PC-9 (cell line): ENCODE measurements around the gene PHACTR3. TPM values are rescaled to one million over a fixed set of nuclear protein-coding genes. Genes with fewer than 3 reads are reported as not detected.

ENCODE experiments used
- BruUV-seq: library from RNA; stranded (reverse); fragments of 400-500 nt; replicated peaks from 2 replicates; lab custom pipeline; 2021; lab: Mats Ljungman, UMichigan
- CTCF ChIA-PET: fragments of 300-600 bp; sonication (Branson Sonifier 250); formaldehyde crosslinking; loops from one replicate; lab custom pipeline; 2022; ENCODE audit warnings: antibody characterized with exemption; lab: Charles Lee
- POLR2A ChIA-PET: fragments of 300-600 bp; sonication (Branson Sonifier 250); formaldehyde crosslinking; loops from one replicate; lab custom pipeline; 2022; ENCODE audit warnings: antibody characterized with exemption; ENCODE audit not compliant: unreplicated experiment; lab: Charles Lee
- DNase-seq, 2 experiments: peaks; one replicate each; pipeline versions ENCODE4 v3.0.0 to v3.0.0-alpha.2; 2015 to 2022; ENCODE audit warnings: mixed read lengths in 1 of 2
- H2AFZ ChIP-seq: fragments of 200-600 bp; sonication (generic); 2 replicates; pipeline ENCODE4 v1.8.1; 2017; ENCODE audit warnings: antibody characterized with exemption
- H3F3A ChIP-seq: fragments of 200-600 bp; sonication (generic); 2 replicates; pipeline ENCODE4 v1.8.1; 2017; ENCODE audit warnings: antibody characterized with exemption, mild to moderate bottlenecking, low read depth; ENCODE audit not compliant: insufficient read depth
- H3K27ac ChIP-seq: fragments of 200-600 bp; sonication (generic); 2 replicates; pipeline ENCODE4 v1.6.1; 2016; ENCODE audit warnings: mixed run types
- H3K27me3 ChIP-seq: fragments of 200-600 bp; sonication (generic); 2 replicates; pipeline ENCODE4 v1.6.1; 2016; ENCODE audit warnings: low read depth, mixed run types; ENCODE audit not compliant: insufficient read depth
- H3K36me3 ChIP-seq: fragments of 200-600 bp; sonication (generic); 2 replicates; pipeline ENCODE4 v1.6.1; 2016; ENCODE audit warnings: low read depth, mixed run types
- H3K4me1 ChIP-seq: fragments of 200-600 bp; sonication (generic); replicated peaks from 2 replicates; pipeline ENCODE4 v1.6.1; 2016; ENCODE audit warnings: mixed run types; ENCODE audit not compliant: insufficient read depth
- H3K4me2 ChIP-seq: fragments of 200-600 bp; sonication (generic); 2 replicates; pipeline ENCODE4 v1.6.1; 2017; ENCODE audit warnings: mixed run types
- H3K4me3 ChIP-seq: fragments of 200-600 bp; sonication (generic); 2 replicates; pipeline ENCODE4 v1.6.1; 2016; ENCODE audit warnings: mixed run types
- H3K79me2 ChIP-seq: fragments of 200-600 bp; sonication (generic); 2 replicates; pipeline ENCODE4 v1.6.1; 2017; ENCODE audit warnings: low read depth, mixed run types
- H3K9me2 ChIP-seq: fragments of 200-600 bp; sonication (generic); 2 replicates; pipeline ENCODE4 v1.8.1; 2017; ENCODE audit warnings: mild to moderate bottlenecking; ENCODE audit not compliant: insufficient read depth
- H3K9me3 ChIP-seq: fragments of 200-600 bp; sonication (generic); 2 replicates; pipeline ENCODE4 v1.8.1; 2016; ENCODE audit warnings: low read depth; ENCODE audit not compliant: insufficient read depth
- H4K20me1 ChIP-seq: fragments of 200-600 bp; sonication (generic); 2 replicates; pipeline ENCODE4 v1.8.1; 2017; ENCODE audit not compliant: insufficient read depth
- CTCF ChIP-seq: fragments of 200-600 bp; sonication (generic); conservative IDR thresholded peaks from 2 replicates; pipeline ENCODE4 v1.6.1; 2017; ENCODE audit warnings: mixed run types, antibody characterized with exemption, mild to moderate bottlenecking, moderate library complexity
- EZH2 ChIP-seq: fragments of 200-600 bp; sonication (generic); IDR thresholded peaks from 2 replicates; pipeline ENCODE4 v1.8.0; 2017; ENCODE audit warnings: antibody characterized with exemption, low read depth
- intact Hi-C: fragments of 100-400 bp; cut with micrococcal nuclease; formaldehyde crosslinking; loops from one replicate; pipeline ENCODE4 v1.10.0; 2022; ENCODE audit not compliant: unreplicated experiment
- total RNA-seq: library from RNA; stranded (reverse); gene quantifications from 2 replicates; pipeline ENCODE4 v1.2.3, GENCODE V29; 2021

The PHACTR3 gene
- total RNA-seq, 1 experiment from 2014 or later: 0.41 TPM

GRCh38 chr20:59819496-59820203, 215.3 kb downstream of the PHACTR3 start:
- H3K4me3 ChIP-seq: no peak overlapping the region
- H3K9me3 ChIP-seq: no peaks in the 10 kb centered on the region
- no peaks in the 10 kb centered on the region for H3K9me2 ChIP-seq
- no peaks in the 10 kb centered on the region for H3F3A ChIP-seq
- ChIA-PET POLR2A (no interaction called here), CTCF (no interaction called here)
- intact Hi-C loops: no loop called here
- no peak overlapping the region for H2AFZ ChIP-seq
- no peaks in the 10 kb centered on the region for H4K20me1 ChIP-seq
- H3K79me2 ChIP-seq: no peaks in the 10 kb centered on the region
- no peaks in the 10 kb centered on the region for H3K4me1 ChIP-seq
- TF ChIP-seq CTCF (no peak), EZH2 (no peak)
- no peak for DNase-seq
- BruUV-seq: no TSS peak
- H3K27me3 ChIP-seq: peaks cover 24% of the 10 kb centered on the region; the same call in 1 of the 2 replicates
- H3K27ac ChIP-seq: no peak overlapping the region
- no peaks in the 10 kb centered on the region for H3K36me3 ChIP-seq
- no peak overlapping the region for H3K4me2 ChIP-seq

GRCh38 chr20:59820204-59821041, 216.1 kb downstream of the PHACTR3 start:
- TF ChIP-seq EZH2: no peak
- TF ChIP-seq CTCF: no peak
- no TSS peak for BruUV-seq
- Histone ChIP-seq H3K27me3 (0 out of 2 replicates have a peak, but pooled peaks cover 16% of the 10 kb centered on the region), H3K4me2 (no peak overlapping the region), H4K20me1 (no peaks in the 10 kb centered on the region), H3K4me3 (no peak overlapping the region), H3K79me2 (no peaks in the 10 kb centered on the region), H3K9me2 (no peaks in the 10 kb centered on the region), H3F3A (no peaks in the 10 kb centered on the region), H3K36me3 (no peaks in the 10 kb centered on the region), H3K9me3 (no peaks in the 10 kb centered on the region), H3K4me1 (peaks cover under 1% of the 10 kb centered on the region; the same call in 1 of the 2 replicates), H2AFZ (no peak overlapping the region), H3K27ac (no peak overlapping the region)
- peak in 1 of 2 experiments; percentile 69 for DNase-seq
- intact Hi-C loops: no loop called here
- ChIA-PET CTCF (no interaction called here), POLR2A (no interaction called here)

GRCh38 chr20:59821201-59821600, 216.9 kb downstream of the PHACTR3 start:
- H3F3A ChIP-seq: peaks cover 3% of the 10 kb centered on the region; the same call in 1 of the 2 replicates
- H3K9me3 ChIP-seq: no peaks in the 10 kb centered on the region
- ChIA-PET CTCF (no interaction called here), POLR2A (no interaction called here)
- BruUV-seq: no TSS peak
- H3K79me2 ChIP-seq: no peaks in the 10 kb centered on the region
- no peak for DNase-seq
- 0 out of 2 replicates have a peak, but pooled peaks cover 14% of the 10 kb centered on the region for H3K27me3 ChIP-seq
- no peaks in the 10 kb centered on the region for H3K36me3 ChIP-seq
- no peak overlapping the region for H3K4me2 ChIP-seq
- H3K4me3 ChIP-seq: no peak overlapping the region
- intact Hi-C loops: no loop called here
- no peaks in the 10 kb centered on the region for H4K20me1 ChIP-seq
- no peak overlapping the region for H2AFZ ChIP-seq
- TF ChIP-seq EZH2 (no peak), CTCF (no peak)
- no peaks in the 10 kb centered on the region for H3K9me2 ChIP-seq
- no peak overlapping the region for H3K27ac ChIP-seq
- H3K4me1 ChIP-seq: peaks cover 9% of the 10 kb centered on the region
